ENCODE data around the gene PHF2. TPM values are rescaled to one million over a fixed set of nuclear protein-coding genes. Genes with fewer than 3 reads are reported as not detected.

PHF2 gene
- total and polyA plus RNA-seq, 2 donors (not counting 1 experiment from before 2014, with no cell fraction given): 11.0 to 28.8 TPM

GRCh38 chr9:93569621-93570174 is 6.7 kb upstream of the PHF2 start:
- Histone ChIP-seq H3K27me3 (replicated peaks in 1 of 4; ENCODE audit: control extremely low read depth in 1 of 4, control insufficient read depth in 3 of 4, insufficient read depth in 4 of 4, low read length in 3 of 4) (no peaks in the 10 kb centered on the region), H3K4me1 (ENCODE audit: control insufficient read depth in 2 of 2, insufficient read depth in 2 of 2, low read length in 2 of 2) (peaks cover 21 to 24% of the 10 kb centered on the region in 2 donors), H3K4me3 (ENCODE audit: control extremely low read depth in 1 of 5, extremely low read depth in 1 of 5, insufficient read depth in 1 of 5, low read depth in 2 of 5, low read length in 4 of 5) (no peak overlapping the region), H3K79me2 (ENCODE audit: control insufficient read depth, insufficient read depth, low read length) (peaks cover 8% of the 10 kb centered on the region), H3K9ac (ENCODE audit: low read length) (no peak overlapping the region), H2AFZ (ENCODE audit: insufficient read depth, low read depth, low read length, poor library complexity, severe bottlenecking) (peak overlapping the region; percentile 1), H4K20me1 (ENCODE audit: control insufficient read depth, insufficient read depth, low read length, poor library complexity, severe bottlenecking) (no peaks in the 10 kb centered on the region), H3K9me3 (ENCODE audit: control extremely low read depth in 1 of 3, control insufficient read depth in 2 of 3, insufficient read depth in 1 of 3, low read length in 2 of 3) (no peaks in the 10 kb centered on the region), H3K4me2 (replicated peaks; ENCODE audit: low read depth, low read length, poor library complexity, severe bottlenecking) (peak overlapping the region; percentile 4), H3K27ac (ENCODE audit: low read length in 2 of 2) (no peak overlapping the region), H3K36me3 (replicated peaks in 1 of 2; ENCODE audit: control extremely low read depth in 1 of 2, control insufficient read depth in 1 of 2, extremely low read depth in 1 of 2, insufficient read depth in 2 of 2, low read length in 1 of 2) (no peaks in the 10 kb centered on the region)
- no peaks in the 10 kb centered on the region for H3K27me3 Mint-ChIP-seq
- DNase-seq: peak; percentile 35
- intact Hi-C loops (cut with micrococcal nuclease): loop anchor here (5.0 to 10.0 kb wide), 5 partner anchors 435 to 1455 kb away; partner anchors contain the start of genes NINJ1, SPTLC1 and SUSD3
- CTCF ChIA-PET: no interaction called here
- H3K9me3 Mint-ChIP-seq (ENCODE audit: insufficient read depth): no peaks in the 10 kb centered on the region
- H3K27ac Mint-ChIP-seq: no peak overlapping the region
- H3K4me3 Mint-ChIP-seq: peak overlapping the region; percentile 34
- 10% methylated on average over 1 of the region's 1 CpG for WGBS (ENCODE audit: insufficient coverage)
- peaks cover 30% of the 10 kb centered on the region for H3K4me1 Mint-ChIP-seq
- ATAC-seq (ENCODE audit: low read depth): no peak
- no peak for TF ChIP-seq EZH2 (IDR thresholded peaks at IDR 0.05; ENCODE audit: borderline replicate concordance, insufficient read depth, low read depth, low read length, poor library complexity, severe bottlenecking)
- no peak for TF ChIP-seq CTCF (IDR thresholded peaks at IDR 0.05)
- POLR2A ChIA-PET: no interaction called here

DNA sequence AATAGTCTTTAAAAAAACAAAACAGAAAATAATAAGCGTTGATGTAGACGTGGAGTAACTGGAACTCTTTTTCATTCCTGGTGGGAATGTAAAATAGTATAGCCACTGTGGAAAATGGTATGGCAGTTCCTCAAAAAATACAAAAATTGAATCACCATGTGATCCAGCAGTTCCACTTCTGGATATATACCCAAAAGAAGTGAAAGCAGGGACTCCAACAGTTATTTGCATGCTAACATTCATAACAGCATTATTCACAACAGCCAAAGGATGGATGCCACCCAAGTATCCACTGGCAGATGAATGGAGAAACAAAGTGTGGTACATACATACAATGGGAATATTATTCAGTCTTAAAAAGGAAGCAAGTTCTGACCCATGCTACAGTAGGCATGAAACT is 4.2 kb upstream of the PHF2 start:
- Mint-ChIP-seq H3K9me3 (ENCODE audit: insufficient read depth) (no peaks in the 10 kb centered on the region), H3K27me3 (no peaks in the 10 kb centered on the region), H3K4me1 (peaks cover 26% of the 10 kb centered on the region), H3K27ac (no peak overlapping the region), H3K4me3 (no peak overlapping the region)
- H3K79me2 ChIP-seq (ENCODE audit: control insufficient read depth, insufficient read depth, low read length): peaks cover 14% of the 10 kb centered on the region
- H3K9me3 ChIP-seq (ENCODE audit: control extremely low read depth in 1 of 3, control insufficient read depth in 2 of 3, insufficient read depth in 1 of 3, low read length in 2 of 3): no peaks in the 10 kb centered on the region
- no peak overlapping the region for H3K4me3 ChIP-seq (ENCODE audit: control extremely low read depth in 1 of 5, extremely low read depth in 1 of 5, insufficient read depth in 1 of 5, low read depth in 2 of 5, low read length in 4 of 5)
- H3K4me2 ChIP-seq (replicated peaks; ENCODE audit: low read depth, low read length, poor library complexity, severe bottlenecking): no peak overlapping the region
- no peaks in the 10 kb centered on the region for H3K27me3 ChIP-seq (replicated peaks in 1 of 4; ENCODE audit: control extremely low read depth in 1 of 4, control insufficient read depth in 3 of 4, insufficient read depth in 4 of 4, low read length in 3 of 4)
- CTCF ChIA-PET: no interaction called here
- H2AFZ ChIP-seq (ENCODE audit: insufficient read depth, low read depth, low read length, poor library complexity, severe bottlenecking): no peak overlapping the region
- TF ChIP-seq CTCF (IDR thresholded peaks at IDR 0.05): no peak
- no peak for TF ChIP-seq EZH2 (IDR thresholded peaks at IDR 0.05; ENCODE audit: borderline replicate concordance, insufficient read depth, low read depth, low read length, poor library complexity, severe bottlenecking)
- intact Hi-C loops (cut with micrococcal nuclease): no loop called here
- WGBS (ENCODE audit: insufficient coverage): no CpG with 5 or more reads among the region's 2 CpGs
- ATAC-seq (ENCODE audit: low read depth) (no peak), DNase-seq (no peak)
- H4K20me1 ChIP-seq (ENCODE audit: control insufficient read depth, insufficient read depth, low read length, poor library complexity, severe bottlenecking): no peaks in the 10 kb centered on the region
- no peak overlapping the region for H3K27ac ChIP-seq (ENCODE audit: low read length in 2 of 2)
- POLR2A ChIA-PET: no interaction called here
- no peak overlapping the region for H3K9ac ChIP-seq (ENCODE audit: low read length)
- H3K36me3 ChIP-seq (replicated peaks in 1 of 2; ENCODE audit: control extremely low read depth in 1 of 2, control insufficient read depth in 1 of 2, extremely low read depth in 1 of 2, insufficient read depth in 2 of 2, low read length in 1 of 2): no peaks in the 10 kb centered on the region
- peaks cover 19 to 27% of the 10 kb centered on the region in 2 donors for H3K4me1 ChIP-seq (ENCODE audit: control insufficient read depth in 2 of 2, insufficient read depth in 2 of 2, low read length in 2 of 2)
